PFSK-1 (cell line): ENCODE results near the gene MARCHF3.

Source experiments
- FOXP2 ChIP-seq: optimal IDR thresholded peaks from 2 replicates; pipeline ENCODE3; 2011; ENCODE audit warnings: borderline replicate concordance, control low read depth, inconsistent platforms; ENCODE audit not compliant: insufficient read depth; ENCODE audit errors: extremely low read length, extremely low read depth
- POLR2AphosphoS5 ChIP-seq: IDR thresholded peaks from 2 replicates; pipeline ENCODE4 v1.6.1; 2012; ENCODE audit warnings: low read depth, mild to moderate bottlenecking, control low read depth, low read length, moderate library complexity
- REST ChIP-seq, 2 experiments: IDR thresholded peaks; 2 replicates each; pipeline versions ENCODE4 v1.6.1 to v1.8.0; 2011 to 2012; ENCODE audit warnings: low read depth in 2 of 2, low read length in 2 of 2, control low read depth in 1 of 2, inconsistent platforms in 1 of 2, mild to moderate bottlenecking in 1 of 2, moderate library complexity in 1 of 2; ENCODE audit not compliant: insufficient read depth in 1 of 2
- SIN3A ChIP-seq: IDR thresholded peaks from 2 replicates; pipeline ENCODE4 v1.6.1; 2012; ENCODE audit warnings: mild to moderate bottlenecking, low read length, moderate library complexity, borderline replicate concordance; ENCODE audit not compliant: insufficient read depth
- TAF1 ChIP-seq: IDR thresholded peaks from 2 replicates; pipeline ENCODE4 v1.6.1; 2012; ENCODE audit warnings: low read length, control low read depth, borderline replicate concordance; ENCODE audit not compliant: insufficient read depth

DNA sequence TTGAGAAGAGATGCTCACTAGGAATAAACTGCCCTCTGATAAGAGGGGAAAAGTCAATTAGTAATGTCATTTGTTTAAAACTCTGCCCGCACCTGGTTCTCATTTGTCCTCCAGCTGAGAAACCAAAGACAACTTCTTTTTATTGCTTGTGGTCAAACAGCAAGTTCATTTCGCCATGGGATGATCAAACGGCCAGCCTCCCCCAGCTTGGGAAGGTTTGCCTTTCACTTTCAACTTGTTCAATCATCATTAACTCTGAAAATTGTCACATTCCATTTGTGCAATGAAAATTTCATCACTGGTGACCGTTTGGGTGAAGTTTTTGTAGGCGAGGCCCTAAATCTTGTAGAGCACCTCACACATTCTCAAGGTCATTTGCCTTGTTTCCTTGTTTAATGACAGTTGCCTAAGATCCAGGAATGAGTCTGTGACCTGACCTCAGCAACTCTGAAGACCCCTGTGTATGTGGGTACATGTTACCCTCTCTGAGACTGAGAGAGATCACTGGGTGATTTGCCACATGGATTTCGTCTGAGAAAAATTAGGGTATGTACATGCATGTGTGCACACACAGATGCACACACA is 117.7 kb downstream of the MARCHF3 start:
- TF ChIP-seq TAF1 (no peak), REST (IDR thresholded peaks at IDR 0.05; ENCODE audit: insufficient read depth in 1 of 2, low read depth in 2 of 2, low read length in 2 of 2) (no peak), SIN3A (no peak), POLR2AphosphoS5 (no peak), FOXP2 (no peak)
